Nephron progenitor cell (in vitro differentiated cells): ENCODE measurements around the gene LUM.

ENCODE experiments used
- DNase-seq: peaks from one replicate; pipeline ENCODE4 v3.0.0; 2021
- H3K27ac Mint-ChIP-seq: 2 replicates; pipeline ENCODE4 v1.8.0; 2021; ENCODE audit warnings: mild to moderate bottlenecking, moderate library complexity, mixed read lengths
- H3K27me3 Mint-ChIP-seq: 2 replicates; pipeline ENCODE4 v1.8.0; 2021; ENCODE audit warnings: mild to moderate bottlenecking, low read depth, mixed read lengths; ENCODE audit not compliant: poor library complexity
- H3K36me3 Mint-ChIP-seq: 2 replicates; pipeline ENCODE4 v1.8.0; 2021; ENCODE audit warnings: low read depth, mixed read lengths
- H3K4me1 Mint-ChIP-seq: 2 replicates; pipeline ENCODE4 v1.8.0; 2021; ENCODE audit warnings: mixed read lengths
- H3K4me3 Mint-ChIP-seq: 2 replicates; pipeline ENCODE4 v1.8.0; 2021; ENCODE audit warnings: mild to moderate bottlenecking, moderate library complexity, mixed read lengths
- H3K9me3 Mint-ChIP-seq: 2 replicates; pipeline ENCODE4 v1.8.0; 2021; ENCODE audit warnings: mild to moderate bottlenecking, moderate library complexity, mixed read lengths
- CTCF ChIP-seq: fragments of 200-600 bp; sonication (generic); IDR thresholded peaks from 2 replicates; pipeline ENCODE4 v1.5.0; 2021; ENCODE audit warnings: antibody characterized with exemption

The LUM gene

GRCh38 chr12:91103101-91103500, 8.2 kb downstream of the LUM start:
- Mint-ChIP-seq H3K9me3 (no peaks in the 10 kb centered on the region), H3K27ac (no peak overlapping the region), H3K27me3 (no peaks in the 10 kb centered on the region), H3K4me1 (peaks cover 3% of the 10 kb centered on the region), H3K36me3 (no peaks in the 10 kb centered on the region), H3K4me3 (no peak overlapping the region)
- no peak for DNase-seq
- TF ChIP-seq CTCF: no peak

- Mint-ChIP-seq H3K36me3 (no peaks in the 10 kb centered on the region), H3K4me1 (no peaks in the 10 kb centered on the region), H3K9me3 (no peaks in the 10 kb centered on the region), H3K4me3 (no peak overlapping the region), H3K27me3 (no peaks in the 10 kb centered on the region), H3K27ac (no peak overlapping the region)
- DNase-seq: no peak
- TF ChIP-seq CTCF: no peak
These were observed 10.4 kb downstream of the LUM start for GRCh38 chr12:91100906-91101305.

GRCh38 chr12:91099836-91100235, 11.5 kb downstream of the LUM start:
- DNase-seq: no peak
- Mint-ChIP-seq H3K27me3 (no peaks in the 10 kb centered on the region), H3K9me3 (no peaks in the 10 kb centered on the region), H3K4me1 (no peaks in the 10 kb centered on the region), H3K36me3 (no peaks in the 10 kb centered on the region), H3K27ac (no peak overlapping the region), H3K4me3 (no peak overlapping the region)
- TF ChIP-seq CTCF: no peak

DNA sequence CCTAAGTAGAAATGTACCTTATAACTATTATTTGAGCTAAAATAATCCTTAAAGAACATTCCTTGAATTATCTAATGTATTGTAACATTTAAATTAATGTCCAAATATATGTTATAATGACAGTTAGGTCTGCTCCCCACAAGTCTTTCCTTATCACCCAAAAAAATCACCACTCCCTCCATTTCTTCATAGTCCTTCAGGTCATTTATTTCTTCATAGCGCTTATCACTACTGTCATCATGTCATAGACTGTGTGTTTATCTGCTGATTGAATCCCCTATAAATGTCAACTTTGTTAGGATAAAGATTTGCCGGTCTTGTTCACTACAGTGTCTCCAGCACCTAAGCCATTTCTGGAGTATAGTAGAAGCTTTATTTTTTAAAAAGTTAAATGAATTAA, 12.0 kb downstream of the LUM start:
- H3K27ac Mint-ChIP-seq: no peak overlapping the region
- H3K9me3 Mint-ChIP-seq: no peaks in the 10 kb centered on the region
- H3K4me3 Mint-ChIP-seq: no peak overlapping the region
- no peak for TF ChIP-seq CTCF
- DNase-seq: no peak
- peaks cover 2% of the 10 kb centered on the region for H3K27me3 Mint-ChIP-seq
- H3K4me1 Mint-ChIP-seq: no peaks in the 10 kb centered on the region
- H3K36me3 Mint-ChIP-seq: no peaks in the 10 kb centered on the region

- no peaks in the 10 kb centered on the region for H3K4me1 Mint-ChIP-seq
- H3K27ac Mint-ChIP-seq: no peak overlapping the region
- peaks cover 3% of the 10 kb centered on the region for H3K27me3 Mint-ChIP-seq
- no peak for TF ChIP-seq CTCF
- no peak overlapping the region for H3K4me3 Mint-ChIP-seq
- no peak for DNase-seq
- no peaks in the 10 kb centered on the region for H3K36me3 Mint-ChIP-seq
- no peaks in the 10 kb centered on the region for H3K9me3 Mint-ChIP-seq
These were observed 12.4 kb downstream of the LUM start for GRCh38 chr12:91098941-91099340.

DNA sequence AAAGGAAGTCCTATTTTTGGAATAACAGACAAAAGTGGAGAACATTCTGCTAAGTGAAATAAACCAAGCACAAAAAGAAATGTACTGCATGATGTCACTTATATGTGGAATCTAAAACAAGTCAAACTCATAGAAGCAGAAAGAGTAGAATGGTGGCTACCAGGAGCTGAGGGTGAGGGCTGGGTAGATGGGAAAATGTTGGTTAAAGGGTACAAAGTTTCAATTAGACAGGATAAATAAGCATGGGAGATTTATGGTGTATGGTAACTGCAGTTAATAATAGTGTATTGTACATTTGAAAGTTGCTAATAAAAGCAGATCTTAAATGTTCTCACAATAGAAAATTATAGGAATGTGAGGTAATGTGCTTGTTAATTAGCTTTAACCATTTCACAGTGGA, 12.8 kb downstream of the LUM start:
- H3K36me3 Mint-ChIP-seq: no peaks in the 10 kb centered on the region
- no peak for DNase-seq
- no peaks in the 10 kb centered on the region for H3K9me3 Mint-ChIP-seq
- no peak for TF ChIP-seq CTCF
- H3K4me1 Mint-ChIP-seq: no peaks in the 10 kb centered on the region
- H3K27ac Mint-ChIP-seq: no peak overlapping the region
- no peak overlapping the region for H3K4me3 Mint-ChIP-seq
- peaks cover 3% of the 10 kb centered on the region for H3K27me3 Mint-ChIP-seq
